ENCODE data around the gene LMF1. TPM values are rescaled to one million over a fixed set of nuclear protein-coding genes. Genes with fewer than 3 reads are reported as not detected.

Gene LMF1
- polyA plus RNA-seq, 5 donors: 13.8 to 22.3 (median 20.2) TPM

DNA sequence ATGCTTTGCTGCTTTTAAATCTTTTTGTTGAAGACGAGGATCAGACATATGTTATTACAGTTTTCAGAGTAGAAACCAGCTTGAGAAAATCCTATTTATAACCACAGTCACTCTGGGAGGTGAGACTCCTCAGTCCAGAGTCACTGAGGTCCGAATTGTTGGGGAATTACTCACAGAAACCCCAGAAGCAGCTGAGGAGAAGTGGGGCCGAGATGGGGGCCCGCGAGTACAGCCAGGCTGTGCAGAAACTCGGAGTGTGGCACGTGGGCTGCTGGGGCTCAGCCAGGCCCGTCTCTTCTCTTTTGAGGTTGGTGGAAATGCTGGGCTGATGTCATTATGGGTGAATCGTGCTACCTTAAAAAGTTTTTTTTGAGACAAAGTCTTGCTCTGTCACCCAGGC, 155.8 kb downstream of the LMF1 start:
- DNase-seq: no peak

DNA sequence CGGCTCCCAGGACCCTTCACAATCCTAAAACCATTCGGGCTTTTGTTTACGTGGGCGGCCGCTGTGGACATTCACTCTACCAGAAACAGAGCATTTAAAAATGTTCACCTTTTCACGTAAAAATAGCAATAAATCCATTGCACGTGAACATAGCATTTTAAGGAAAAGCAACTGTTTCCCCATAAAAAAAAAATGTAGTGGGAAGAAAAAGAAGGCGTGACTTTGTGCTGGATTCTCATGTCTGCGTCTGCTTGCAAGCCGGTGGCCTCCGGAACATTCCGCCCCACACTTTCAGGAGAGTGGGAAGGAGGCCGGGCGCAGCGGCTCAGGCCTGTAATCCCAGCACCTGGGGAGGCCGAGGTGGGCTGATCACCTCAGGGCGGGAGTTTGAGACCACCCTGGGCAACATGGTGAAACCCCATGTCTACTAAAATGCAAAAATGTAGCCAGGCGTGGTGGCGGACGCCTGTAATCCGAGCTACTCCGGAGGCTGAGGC, 156.8 kb downstream of the LMF1 start:
- DNase-seq: no peak

- no peak for DNase-seq
Observed at GRCh38 chr16:813204-813915, 157.4 kb downstream of the LMF1 start.

GRCh38 chr16:808085-808386, 162.7 kb downstream of the LMF1 start:
- DNase-seq: no peak

DNA sequence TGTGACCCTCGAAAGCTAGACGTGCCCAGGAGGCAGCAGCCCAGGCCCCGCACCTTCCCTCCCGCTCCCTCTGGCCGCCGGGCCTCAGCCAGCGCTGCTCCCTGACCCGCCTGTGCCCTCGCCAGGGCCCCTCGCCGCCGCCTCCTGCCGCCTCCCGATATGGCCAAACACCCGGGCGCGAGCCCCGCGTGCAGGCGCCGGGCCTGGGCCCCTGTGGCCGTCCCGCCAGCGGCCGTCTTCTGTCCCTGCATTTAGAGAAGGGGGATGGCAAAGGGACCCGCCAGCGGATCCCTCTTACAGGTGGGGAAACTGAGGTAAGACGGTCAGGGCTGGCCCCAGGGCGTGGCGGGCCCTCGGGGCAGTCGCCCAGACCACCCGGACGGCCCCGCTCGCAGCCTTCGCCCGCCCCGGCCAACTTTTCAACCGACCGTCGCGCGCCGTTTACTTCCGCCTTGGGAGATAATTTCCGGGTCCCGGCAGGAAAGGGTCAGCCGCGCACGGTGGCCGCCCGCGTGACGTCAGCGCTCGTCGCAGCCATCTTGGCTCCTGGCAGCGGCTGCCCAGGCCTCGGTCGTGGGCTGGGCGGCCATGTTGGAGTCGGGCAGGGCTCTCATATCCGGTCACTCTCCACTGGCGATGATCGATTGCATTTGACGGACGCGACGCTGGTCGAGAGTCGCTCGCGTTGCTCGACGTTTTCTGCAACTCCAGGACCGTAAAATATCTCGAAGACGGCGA, 163.3 kb downstream of the LMF1 start:
- DNase-seq: peak; percentile 87 to 88

DNA sequence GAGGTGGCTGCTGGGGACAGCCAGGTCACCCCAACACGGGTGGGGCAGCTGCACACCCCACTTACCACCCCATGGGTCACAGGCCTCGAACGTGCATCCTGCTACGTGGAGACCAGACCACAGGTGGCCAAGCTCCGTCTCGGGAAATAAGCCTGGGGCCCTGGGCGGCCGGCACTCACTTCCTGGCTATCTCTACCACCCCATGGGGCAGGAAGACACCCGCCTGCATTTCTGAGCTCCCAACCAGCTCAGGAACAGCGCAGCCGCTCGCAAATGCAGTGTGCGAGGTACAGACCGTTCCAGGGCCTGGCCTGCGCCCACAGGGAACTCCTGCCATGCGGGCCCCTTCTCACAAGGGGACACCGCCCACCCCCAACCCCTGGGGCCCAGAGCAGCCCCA, 165.3 kb downstream of the LMF1 start:
- no peak for DNase-seq

GRCh38 chr16:804193-805048, 166.4 kb downstream of the LMF1 start:
- no peak for DNase-seq

GRCh38 chr16:803754-804080, 167.1 kb downstream of the LMF1 start:
- DNase-seq: no peak

Other genes starting within 250 kb of the LMF1 start
- gene ANTKMT, start 249.8 kb downstream of the LMF1 start, polyA plus RNA-seq (ENCODE audit: insufficient read depth in 1 of 5, insufficient read length in 5 of 5, low replicate concordance in 1 of 5): 10 to 100 TPM in 3 of 5 donors, 1 to 10 TPM in 2; 5.3 to 22.5 (median 10.8) TPM
- gene CCDC78, start 244.5 kb downstream of the LMF1 start, polyA plus RNA-seq (ENCODE audit: insufficient read depth in 1 of 5, insufficient read length in 5 of 5, low replicate concordance in 1 of 5): 10 to 100 TPM in 1 of 5 donors, 1 to 10 TPM in 4; 1.3 to 13.0 (median 6.3) TPM
- 1 to 10 TPM; 2.1 to 7.3 (median 3.5) TPM for gene HAGHL, start 243.9 kb downstream of the LMF1 start, polyA plus RNA-seq (ENCODE audit: insufficient read depth in 1 of 5, insufficient read length in 5 of 5, low replicate concordance in 1 of 5)
- gene CIAO3, start 230.0 kb downstream of the LMF1 start, polyA plus RNA-seq (ENCODE audit: insufficient read depth in 1 of 5, insufficient read length in 5 of 5, low replicate concordance in 1 of 5): 10 to 100 TPM; 16.2 to 25.7 (median 16.8) TPM
- gene MSLN, start 210.2 kb downstream of the LMF1 start, polyA plus RNA-seq (ENCODE audit: insufficient read depth in 1 of 5, insufficient read length in 5 of 5, low replicate concordance in 1 of 5): 10 to 100 TPM in 4 of 5 donors, 1 to 10 TPM in 1; 9.5 to 33.2 (median 18.5) TPM
- gene RPUSD1, start 182.6 kb downstream of the LMF1 start, polyA plus RNA-seq (ENCODE audit: insufficient read depth in 1 of 5, insufficient read length in 5 of 5, low replicate concordance in 1 of 5): 10 to 100 TPM in 3 of 5 donors, 1 to 10 TPM in 2; 8.3 to 19.2 (median 10.4) TPM
- gene CHTF18, start 182.4 kb downstream of the LMF1 start, polyA plus RNA-seq (ENCODE audit: insufficient read depth in 1 of 5, insufficient read length in 5 of 5, low replicate concordance in 1 of 5): 10 to 100 TPM; 16.8 to 31.0 (median 25.2) TPM
- gene GNG13, start 170.2 kb downstream of the LMF1 start, polyA plus RNA-seq (ENCODE audit: insufficient read depth in 1 of 5, insufficient read length in 5 of 5, low replicate concordance in 1 of 5): under 1 TPM in 1 of 5 donors, not detected in 4; 0.10 TPM
- gene SOX8, start 10.8 kb upstream of the LMF1 start, polyA plus RNA-seq (ENCODE audit: insufficient read depth in 1 of 5, insufficient read length in 5 of 5, low replicate concordance in 1 of 5): 1 to 10 TPM; 1.9 to 6.5 (median 2.8) TPM
- gene SSTR5, start 101.8 kb upstream of the LMF1 start, polyA plus RNA-seq (ENCODE audit: insufficient read depth in 1 of 5, insufficient read length in 5 of 5, low replicate concordance in 1 of 5): under 1 TPM in 1 of 5 donors, not detected in 4; 0.08 TPM
- under 1 TPM in 4 of 5 donors, not detected in 1; 0.06 to 0.26 (median 0.24) TPM for gene C1QTNF8, start 125.3 kb upstream of the LMF1 start, polyA plus RNA-seq (ENCODE audit: insufficient read depth in 1 of 5, insufficient read length in 5 of 5, low replicate concordance in 1 of 5)
- 1 to 10 TPM; 3.1 to 9.3 (median 4.7) TPM for gene CACNA1H, start 182.1 kb upstream of the LMF1 start, polyA plus RNA-seq (ENCODE audit: insufficient read depth in 1 of 5, insufficient read length in 5 of 5, low replicate concordance in 1 of 5)